ENCODE measurements around the gene CPT1B.

DNA sequence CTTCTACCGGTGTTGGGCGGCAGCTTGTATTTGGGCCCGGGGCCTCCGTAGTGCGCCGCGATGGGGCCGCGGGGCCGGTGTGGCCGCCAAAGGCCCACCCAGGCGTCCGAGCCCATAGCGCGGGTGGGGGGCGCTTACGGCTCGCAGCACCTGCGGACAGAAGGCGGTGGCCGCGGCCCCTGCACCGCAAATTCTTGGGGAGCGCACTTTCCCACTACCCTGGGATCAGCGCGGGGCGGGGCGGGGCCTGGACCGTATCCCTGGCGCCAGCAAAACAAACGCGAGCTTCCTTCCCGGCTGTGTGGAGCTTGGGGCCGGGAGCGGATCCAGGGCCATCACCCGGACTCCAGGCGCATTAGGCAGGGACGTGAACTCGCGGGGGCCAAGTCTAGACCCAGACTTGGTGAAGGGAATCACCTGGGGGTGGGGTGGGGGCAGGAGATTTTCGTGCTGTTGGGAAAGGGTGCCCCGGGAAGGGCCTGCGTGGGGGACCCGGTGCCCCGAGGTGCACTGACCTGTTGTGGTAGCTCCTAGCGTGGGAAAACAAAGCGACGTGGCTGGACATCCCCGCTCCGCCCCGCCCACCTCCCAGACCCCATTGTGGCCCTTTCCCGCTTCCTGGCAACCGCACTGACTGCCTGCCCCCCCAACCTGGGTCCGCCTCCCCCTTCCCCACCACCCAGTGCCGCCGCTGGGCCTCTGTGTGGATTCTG lies 46.1 kb downstream of the CPT1B start:
- TF ChIP-seq, protein P1, sequence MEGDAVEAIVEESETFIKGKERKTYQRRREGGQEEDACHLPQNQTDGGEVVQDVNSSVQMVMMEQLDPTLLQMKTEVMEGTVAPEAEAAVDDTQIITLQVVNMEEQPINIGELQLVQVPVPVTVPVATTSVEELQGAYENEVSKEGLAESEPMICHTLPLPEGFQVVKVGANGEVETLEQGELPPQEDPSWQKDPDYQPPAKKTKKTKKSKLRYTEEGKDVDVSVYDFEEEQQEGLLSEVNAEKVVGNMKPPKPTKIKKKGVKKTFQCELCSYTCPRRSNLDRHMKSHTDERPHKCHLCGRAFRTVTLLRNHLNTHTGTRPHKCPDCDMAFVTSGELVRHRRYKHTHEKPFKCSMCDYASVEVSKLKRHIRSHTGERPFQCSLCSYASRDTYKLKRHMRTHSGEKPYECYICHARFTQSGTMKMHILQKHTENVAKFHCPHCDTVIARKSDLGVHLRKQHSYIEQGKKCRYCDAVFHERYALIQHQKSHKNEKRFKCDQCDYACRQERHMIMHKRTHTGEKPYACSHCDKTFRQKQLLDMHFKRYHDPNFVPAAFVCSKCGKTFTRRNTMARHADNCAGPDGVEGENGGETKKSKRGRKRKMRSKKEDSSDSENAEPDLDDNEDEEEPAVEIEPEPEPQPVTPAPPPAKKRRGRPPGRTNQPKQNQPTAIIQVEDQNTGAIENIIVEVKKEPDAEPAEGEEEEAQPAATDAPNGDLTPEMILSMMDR (IDR thresholded peaks at IDR 0.05), result no peak
- TF ChIP-seq POLR2A (IDR thresholded peaks at IDR 0.05; ENCODE audit: low read depth), result peak; percentile 27

Measured in esophagus muscularis mucosa (tissue), 3 donors.